HG02938 (cell line): ENCODE data around the gene CCDC68.
"Not testable (repeated sequence)": the region's sequence is repeated elsewhere in the genome, so short reads cannot be mapped to it uniquely, and the experiment has no call there.

Experiments
- ATAC-seq: cut with Tn5 transposase; IDR thresholded peaks from one replicate; pipeline ENCODE4 v1.9.1; 2021; ENCODE audit warnings: mild to moderate bottlenecking, moderate library complexity; ENCODE audit not compliant: unreplicated experiment

Gene CCDC68, protein sequence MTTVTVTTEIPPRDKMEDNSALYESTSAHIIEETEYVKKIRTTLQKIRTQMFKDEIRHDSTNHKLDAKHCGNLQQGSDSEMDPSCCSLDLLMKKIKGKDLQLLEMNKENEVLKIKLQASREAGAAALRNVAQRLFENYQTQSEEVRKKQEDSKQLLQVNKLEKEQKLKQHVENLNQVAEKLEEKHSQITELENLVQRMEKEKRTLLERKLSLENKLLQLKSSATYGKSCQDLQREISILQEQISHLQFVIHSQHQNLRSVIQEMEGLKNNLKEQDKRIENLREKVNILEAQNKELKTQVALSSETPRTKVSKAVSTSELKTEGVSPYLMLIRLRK

DNA sequence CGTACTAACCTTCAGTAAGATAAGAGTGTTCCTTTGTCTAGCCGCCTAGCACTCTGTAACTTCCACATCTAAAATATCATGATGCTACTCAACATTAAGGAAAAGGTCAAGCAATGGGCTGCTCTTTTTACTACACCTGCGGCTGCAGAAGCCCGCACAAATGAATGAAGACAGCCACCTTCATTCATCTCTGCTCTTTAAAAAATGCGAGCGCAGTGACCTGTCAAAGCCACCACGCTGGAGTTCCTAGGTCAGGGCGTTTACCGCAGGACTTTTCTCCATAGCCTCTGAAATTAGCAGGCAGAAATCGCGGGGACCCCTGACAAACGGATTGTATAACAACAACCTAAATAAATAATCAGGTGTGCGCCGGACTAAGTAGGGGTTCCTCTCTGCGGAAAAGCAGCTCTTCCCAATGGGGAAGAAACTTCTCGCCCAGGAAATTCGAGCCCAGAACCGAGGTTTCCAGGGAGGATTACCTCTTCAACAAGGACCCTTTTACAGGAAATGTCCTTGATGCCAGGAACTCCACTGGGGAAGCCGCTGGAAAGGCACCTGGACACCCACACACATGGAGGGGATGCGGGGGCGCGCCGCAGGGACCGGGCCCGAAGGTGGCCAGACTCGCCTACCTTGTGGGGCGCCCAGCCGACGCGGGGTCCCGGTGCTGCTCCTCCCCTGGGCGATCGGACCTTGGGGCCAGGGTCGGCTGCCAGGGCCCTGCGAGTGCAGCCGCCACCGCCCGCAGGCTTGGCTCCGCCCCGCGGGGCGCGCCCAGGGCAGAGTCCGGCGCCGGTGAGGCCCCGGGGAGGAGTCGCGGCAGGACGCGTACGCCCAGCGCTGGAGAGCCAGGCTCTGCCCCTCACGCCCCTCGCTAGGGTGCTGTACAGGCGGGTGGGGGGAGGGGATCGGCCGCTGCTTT lies at the start of gene CCDC68:
Gene CCDC68, minus strand, starts transcription at position 758 of the 922 bp plus-strand sequence. CDS start 16,670 bp downstream, outside the sequence.
- ATAC-seq: no peak

GRCh38 chr18:55007602-55008001 lies 48.3 kb upstream of the CCDC68 start:
- no peak for ATAC-seq

DNA sequence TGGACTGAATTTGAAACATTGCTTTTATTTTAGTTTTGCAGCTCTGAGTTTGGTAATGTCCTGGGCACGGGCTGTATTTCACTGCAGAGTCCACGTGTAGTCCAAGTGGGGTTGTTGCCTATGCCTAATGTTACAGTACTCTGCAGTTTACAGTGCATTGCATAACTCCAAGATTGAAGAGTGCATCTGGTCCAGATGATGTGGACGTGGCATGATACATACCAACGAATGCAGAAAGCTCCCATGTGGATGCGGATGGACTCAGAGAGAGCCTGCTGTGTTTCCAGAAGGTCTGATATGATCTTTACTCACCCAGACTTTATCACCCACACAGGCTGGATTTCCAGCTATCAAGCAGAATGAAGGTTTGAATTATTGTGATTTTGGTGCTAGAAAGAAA lies 44.4 kb upstream of the CCDC68 start:
- no peak for ATAC-seq

DNA sequence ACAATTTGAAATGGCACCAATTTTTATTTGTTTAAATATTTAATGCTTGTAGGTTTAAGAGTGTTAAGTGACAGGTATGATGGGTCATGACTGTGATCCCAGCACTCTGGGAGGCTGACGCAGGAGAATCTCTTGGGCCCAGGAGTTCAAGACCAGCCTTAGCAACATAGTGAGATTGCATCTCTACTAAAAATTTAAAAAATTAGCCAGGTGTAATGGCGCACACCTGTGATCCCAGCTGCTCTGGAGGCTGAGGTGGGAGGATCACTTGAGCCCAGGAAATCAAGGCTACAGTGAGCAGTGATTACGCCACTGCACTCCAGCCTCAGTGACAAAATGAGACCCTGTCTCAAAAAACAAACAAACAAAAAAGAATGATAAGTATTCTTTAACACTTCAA lies 43.0 kb upstream of the CCDC68 start:
- ATAC-seq: no peak

GRCh38 chr18:55001394-55002024 lies 42.2 kb upstream of the CCDC68 start:
- no peak for ATAC-seq

DNA sequence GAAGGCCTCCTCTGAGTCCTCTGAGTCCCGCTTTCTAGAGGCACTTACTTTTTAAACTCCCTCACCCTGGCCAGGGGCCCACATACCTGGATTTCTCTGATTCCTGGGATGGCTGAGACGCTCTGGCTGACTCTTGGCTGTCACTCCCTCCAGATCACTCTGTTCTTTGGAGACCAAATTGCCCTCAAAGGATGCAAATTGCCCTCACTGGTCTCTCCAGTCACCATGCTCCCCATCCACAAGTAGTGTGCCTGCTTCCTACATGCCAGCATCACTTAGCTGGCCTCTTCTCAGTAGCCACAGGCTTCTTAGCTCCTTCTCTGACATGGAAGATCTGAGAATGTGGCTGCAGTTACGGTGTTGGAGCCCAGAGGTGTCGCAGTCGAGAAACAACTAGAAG lies 41.3 kb upstream of the CCDC68 start:
- ATAC-seq: no peak

- no peak for ATAC-seq
These were observed 39.8 kb upstream of the CCDC68 start for GRCh38 chr18:54999016-54999415.

- ATAC-seq: no peak
These were observed 36.3 kb upstream of the CCDC68 start for GRCh38 chr18:54995421-54996143.

- no peak for ATAC-seq
These were observed 32.7 kb upstream of the CCDC68 start for GRCh38 chr18:54991981-54992380.

DNA sequence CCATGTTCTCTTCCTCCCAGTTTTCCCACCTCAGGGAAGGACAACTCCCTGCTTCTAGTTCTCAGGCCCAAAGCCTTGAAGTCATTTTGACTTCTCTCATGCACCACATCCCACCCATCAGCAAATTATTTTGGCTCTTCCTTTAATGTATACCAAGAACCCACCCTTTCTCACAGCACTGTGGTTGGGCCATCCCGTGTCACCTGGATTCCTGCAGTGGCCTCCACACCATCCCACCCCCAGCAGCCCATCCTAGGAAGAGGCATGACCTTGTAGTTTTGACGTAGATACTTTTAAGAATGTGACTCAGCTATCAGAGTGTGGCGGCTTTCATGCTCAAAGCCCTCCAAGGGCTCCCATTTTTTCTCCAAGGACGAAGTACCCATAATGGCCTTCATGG lies 25.6 kb upstream of the CCDC68 start:
- no peak for ATAC-seq

GRCh38 chr18:54983791-54984190 lies 24.5 kb upstream of the CCDC68 start:
- no peak for ATAC-seq

DNA sequence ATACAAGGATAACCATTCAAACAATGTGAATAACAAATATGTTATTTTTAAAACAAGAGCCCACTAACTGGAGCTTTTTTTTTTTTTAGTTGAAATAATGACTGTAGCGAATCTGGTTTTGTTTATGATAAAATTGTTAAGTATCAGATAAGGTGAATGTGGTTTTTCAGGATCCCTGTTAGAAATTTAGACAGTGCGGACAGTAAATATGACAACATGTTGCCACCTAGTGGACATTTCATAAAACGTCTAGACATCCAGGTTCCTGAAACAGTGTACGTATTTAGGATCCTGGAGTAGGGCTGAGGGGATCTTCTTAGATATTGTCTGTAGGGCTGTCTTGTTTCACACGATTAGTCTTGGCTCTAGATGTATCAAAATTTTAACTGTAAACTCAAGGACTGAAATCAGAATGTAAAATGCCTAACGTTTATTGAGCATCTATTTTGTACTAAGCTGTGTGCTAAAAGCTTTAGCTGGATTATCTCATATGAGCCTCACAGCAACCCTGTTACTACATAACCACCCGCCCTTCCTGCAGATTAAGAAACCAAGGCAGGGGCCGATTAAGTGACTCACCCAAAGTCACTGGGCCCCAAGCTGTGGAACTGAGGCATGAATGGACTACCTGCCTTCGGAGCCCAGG lies 23.9 kb upstream of the CCDC68 start:
- peak; percentile 77 for ATAC-seq

DNA sequence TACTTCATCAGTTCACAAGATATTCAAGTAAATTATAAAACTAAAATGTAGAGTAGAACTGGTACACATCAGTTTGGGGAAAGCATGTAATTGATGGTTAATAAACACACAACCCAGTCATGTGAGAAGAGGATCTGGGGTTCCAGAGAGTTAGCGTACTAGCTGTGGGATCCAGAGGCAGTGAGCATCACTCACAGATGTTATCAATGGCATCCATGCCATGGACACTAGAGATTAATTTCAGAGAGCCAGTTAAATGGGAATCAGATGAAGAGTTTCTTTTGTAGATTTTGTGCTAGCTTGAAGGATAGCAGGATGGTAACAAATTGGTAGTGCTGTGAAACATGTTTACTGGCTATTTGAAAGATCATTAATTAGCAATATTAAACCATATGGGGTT lies 21.8 kb upstream of the CCDC68 start:
- no peak for ATAC-seq

DNA sequence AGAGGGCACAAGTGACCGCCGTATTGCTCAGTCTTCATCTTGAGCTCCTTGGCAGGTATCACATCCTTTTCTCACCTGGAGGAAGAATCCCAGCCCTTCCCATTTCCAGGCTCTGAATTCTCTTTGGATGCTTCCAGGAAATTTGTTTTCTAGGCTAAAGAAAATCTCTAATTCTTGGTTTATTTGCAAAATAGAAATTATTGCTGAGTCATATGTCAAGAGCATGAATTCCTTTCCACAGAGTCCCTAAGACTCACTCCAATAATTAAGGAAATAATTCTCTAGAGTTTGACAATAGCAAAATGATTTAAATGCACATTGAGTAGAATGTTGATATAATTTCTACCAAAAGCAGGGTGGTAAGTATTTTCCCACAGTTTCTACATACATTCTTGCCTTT lies 16.3 kb upstream of the CCDC68 start:
- no peak for ATAC-seq

DNA sequence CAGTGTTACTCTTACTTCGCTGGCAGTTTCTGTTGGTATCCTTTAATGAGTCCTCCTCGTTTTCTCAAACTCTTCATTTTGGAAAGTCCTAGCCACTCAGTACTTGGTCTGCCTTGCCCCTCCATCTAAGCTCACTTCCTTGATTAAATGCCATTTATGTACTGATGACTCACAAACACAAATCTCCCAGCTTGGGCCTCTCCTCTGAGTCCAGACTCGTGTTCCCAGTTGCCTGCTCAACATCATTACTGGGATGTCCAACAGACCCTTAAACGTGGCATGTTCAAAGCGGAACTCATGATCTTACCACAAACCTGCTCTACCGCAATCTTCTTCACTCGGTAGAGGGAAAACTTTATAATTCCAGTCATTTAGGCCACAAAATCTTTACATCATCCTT lies 13.8 kb upstream of the CCDC68 start:
- ATAC-seq: no peak

DNA sequence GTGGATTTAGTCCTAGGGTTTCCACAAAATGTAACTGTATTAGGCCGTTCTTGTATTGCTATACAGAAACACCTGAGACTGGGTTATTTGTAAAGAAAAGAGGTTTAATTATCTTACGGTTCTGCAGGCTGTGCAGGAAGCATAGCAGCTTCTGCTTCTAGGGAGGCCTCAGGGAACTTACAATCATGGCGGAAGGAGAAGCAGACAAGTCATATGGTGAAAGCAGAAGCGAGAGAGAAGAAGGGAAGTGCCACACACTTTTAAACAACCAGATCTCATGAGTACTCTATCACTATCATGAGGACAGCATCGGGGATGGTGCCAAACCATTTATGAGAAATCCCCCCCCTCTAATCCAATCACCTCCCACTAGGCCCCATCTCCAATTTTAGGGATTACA lies 9.5 kb upstream of the CCDC68 start:
- no peak for ATAC-seq

DNA sequence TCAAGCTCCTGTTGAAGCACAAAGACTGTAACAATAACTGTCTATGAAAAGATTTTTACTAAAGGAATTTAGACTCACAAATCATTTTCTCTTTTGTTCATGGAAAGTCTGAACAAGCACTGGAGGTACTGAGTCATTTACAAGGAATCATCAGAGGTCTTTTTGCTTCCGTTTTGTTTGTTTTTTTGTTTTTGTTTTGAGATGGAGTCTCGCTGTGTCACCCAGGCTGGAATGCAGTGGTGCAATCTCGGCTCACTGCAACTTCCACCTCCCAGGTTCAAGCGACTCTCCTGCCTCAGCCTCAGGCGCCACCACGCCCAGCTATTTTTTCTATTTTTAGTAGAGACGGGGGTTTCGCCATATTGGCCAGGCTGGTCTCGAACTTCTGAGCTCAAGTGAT lies 9.0 kb upstream of the CCDC68 start:
- ATAC-seq: not testable (repeated sequence)

DNA sequence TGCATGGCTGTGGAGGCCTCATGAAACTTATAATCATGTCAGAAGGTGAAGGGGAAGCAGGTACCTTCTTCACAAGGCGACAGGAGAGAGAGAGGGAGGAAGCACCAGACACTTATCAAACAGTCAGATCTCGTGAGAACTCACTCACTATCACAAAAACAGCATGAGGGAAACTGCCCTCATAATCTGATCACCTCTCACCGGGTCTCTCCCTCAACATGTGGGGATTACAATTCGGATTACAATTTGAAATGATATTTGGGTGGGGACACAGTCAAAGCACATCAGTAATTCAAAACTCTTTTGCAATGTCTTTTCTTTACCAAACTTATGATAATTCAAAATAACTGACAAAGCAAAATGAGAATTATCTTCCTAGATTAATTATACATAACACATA lies 8.5 kb upstream of the CCDC68 start:
- no peak for ATAC-seq

DNA sequence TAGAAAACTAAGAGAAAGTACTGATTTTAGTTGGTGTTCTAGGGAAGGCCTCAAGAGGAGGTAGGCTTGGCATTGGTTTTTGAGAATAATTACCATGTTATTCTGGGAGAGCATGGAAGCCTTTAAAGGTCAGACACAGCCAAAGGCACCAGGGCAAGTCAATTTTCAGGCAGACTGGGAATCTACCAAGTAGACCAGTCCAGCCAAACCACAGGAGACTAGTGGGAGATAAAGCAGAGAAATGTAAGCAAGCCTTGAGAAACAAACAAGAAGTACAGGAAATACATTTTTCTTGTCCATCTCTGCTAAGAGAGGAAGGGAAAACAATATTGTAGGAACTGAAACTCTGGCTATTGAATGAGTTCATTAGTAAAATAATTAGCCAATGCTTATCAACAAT lies 5.5 kb upstream of the CCDC68 start:
- no peak for ATAC-seq

DNA sequence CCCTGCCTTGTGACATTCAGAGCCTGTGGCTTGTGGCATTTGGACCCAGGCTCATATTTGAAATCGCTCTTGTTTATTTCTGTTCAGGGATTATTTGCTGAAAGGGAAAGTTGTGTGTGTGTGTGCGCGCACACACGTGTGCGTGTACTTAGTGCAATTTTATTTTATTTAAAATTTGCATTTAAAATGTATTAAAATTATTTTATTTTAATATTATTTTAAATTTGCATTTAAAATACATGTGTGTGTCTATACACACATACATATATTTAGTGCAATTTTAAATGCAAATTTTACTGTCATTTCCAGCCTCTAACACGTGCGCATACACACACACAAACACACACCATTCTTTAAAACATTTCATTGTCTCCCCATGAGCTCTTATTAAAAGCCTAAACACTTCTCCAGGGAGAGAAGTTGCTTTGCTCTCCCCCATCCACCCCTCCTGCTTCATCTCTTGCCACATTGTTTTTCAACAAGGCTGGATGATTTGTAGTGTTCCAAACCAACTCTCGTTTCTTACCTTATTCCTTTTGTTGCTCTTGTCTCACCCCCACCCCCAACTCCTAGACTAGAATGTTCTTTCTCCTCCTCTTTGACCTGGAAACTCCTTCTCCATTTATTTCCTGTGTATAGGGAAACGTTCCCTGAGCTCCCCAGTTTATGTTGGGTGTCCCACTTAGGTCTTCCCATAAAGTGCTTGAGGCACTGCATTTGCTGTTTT lies 3.8 kb upstream of the CCDC68 start:
- no peak for ATAC-seq
